DMS 273 (cell line): ENCODE measurements around the gene ZNF324B.
"Not testable (repeated sequence)": the region's sequence is repeated elsewhere in the genome, so short reads cannot be mapped to it uniquely, and the experiment has no call there.

Experiments
- DNase-seq: peaks from one replicate; lab custom pipeline; 2025; ENCODE audit not compliant: unreplicated experiment; lab: John Stamatoyannopoulos, UW

The ZNF324B gene

GRCh38 chr19:58453743-58454142, 2.3 kb downstream of the ZNF324B start:
- no peak for DNase-seq

- no peak for DNase-seq
These were observed 3.9 kb downstream of the ZNF324B start for GRCh38 chr19:58455306-58455705.

GRCh38 chr19:58456111-58456510, 4.7 kb downstream of the ZNF324B start:
- no peak for DNase-seq

GRCh38 chr19:58460039-58460438, 8.6 kb downstream of the ZNF324B start:
- DNase-seq = no peak

GRCh38 chr19:58466089-58466759, 14.8 kb downstream of the ZNF324B start:
- no peak for DNase-seq

- DNase-seq = peak; percentile 99
These were observed 15.6 kb downstream of the ZNF324B start, which contains the start of gene ZNF324 for GRCh38 chr19:58466760-58467589. ZNF324 (plus strand) TSS chr19:58467080; CDS start chr19:58469186, 2,106 bp downstream.

GRCh38 chr19:58468216-58468839, 16.9 kb downstream of the ZNF324B start:
- DNase-seq = peak; percentile 43

GRCh38 chr19:58469241-58470013, 18.0 kb downstream of the ZNF324B start:
- no peak for DNase-seq

- not testable (repeated sequence) for DNase-seq
These were observed 19.6 kb downstream of the ZNF324B start for GRCh38 chr19:58470837-58471543.

- no peak for DNase-seq
These were observed 20.3 kb downstream of the ZNF324B start for GRCh38 chr19:58471736-58472135.

- DNase-seq = no peak
These were observed 22.4 kb downstream of the ZNF324B start for GRCh38 chr19:58473775-58474174.

GRCh38 chr19:58474291-58474996, 23.0 kb downstream of the ZNF324B start:
- no peak for DNase-seq

- no peak for DNase-seq
These were observed 23.7 kb downstream of the ZNF324B start for GRCh38 chr19:58474997-58475713.

GRCh38 chr19:58475714-58476497, 24.5 kb downstream of the ZNF324B start, which contains the start of gene ZNF446:
ZNF446 (plus strand) TSS chr19:58476352; CDS start chr19:58477219, 867 bp downstream.
- DNase-seq = peak; percentile 99

GRCh38 chr19:58476498-58477015, 25.1 kb downstream of the ZNF324B start:
- DNase-seq = no peak

GRCh38 chr19:58477130-58477529, 25.7 kb downstream of the ZNF324B start:
- no peak for DNase-seq

- DNase-seq = no peak
These were observed 26.4 kb downstream of the ZNF324B start for GRCh38 chr19:58477871-58478270.

- no peak for DNase-seq
These were observed 27.9 kb downstream of the ZNF324B start for GRCh38 chr19:58479303-58479702.
